CD14-positive monocyte (primary cell): ENCODE results near the gene PRR36. TPM values are rescaled to one million over a fixed set of nuclear protein-coding genes. Genes with fewer than 3 reads are reported as not detected.

Experiments
- DNase-seq, 3 donors: peaks; one replicate each; pipeline ENCODE4 v3.0.0-alpha.2; 2011 to 2022
- H2AFZ ChIP-seq: 2 replicates; pipeline ENCODE4 v1.6.0; 2012; ENCODE audit warnings: mild to moderate bottlenecking, low read depth, low read length, inconsistent platforms; ENCODE audit not compliant: insufficient read depth, poor library complexity, severe bottlenecking
- H3K27ac ChIP-seq, 2 donors: 1 replicate in 1 of 2; 2 replicates in 1 of 2; pipeline ENCODE4 v1.5.1; 2012 to 2013; ENCODE audit warnings: low read length in 2 of 2, control low read depth in 1 of 2, inconsistent platforms in 1 of 2, low read depth in 1 of 2, mild to moderate bottlenecking in 1 of 2
- H3K27me3 ChIP-seq, 2 donors: one replicate each; pipeline versions ENCODE4 v1.6.0 to v1.6.1; 2011 to 2013; ENCODE audit warnings: low read length in 2 of 2; ENCODE audit not compliant: control insufficient read depth in 2 of 2, insufficient read depth in 2 of 2
- H3K36me3 ChIP-seq, 2 donors: replicated peaks in 1 of 2; 1 replicate in 1 of 2; 2 replicates in 1 of 2; pipeline versions ENCODE4 v1.5.1 to v1.6.1; 2012 to 2013; ENCODE audit warnings: low read length in 2 of 2, control low read depth in 1 of 2, inconsistent platforms in 1 of 2, mild to moderate bottlenecking in 1 of 2; ENCODE audit not compliant: insufficient read depth in 2 of 2, control insufficient read depth in 1 of 2
- H3K4me1 ChIP-seq, 2 donors: 1 replicate in 1 of 2; 2 replicates in 1 of 2; pipeline versions ENCODE4 v1.5.1 to v1.6.1; 2012 to 2013; ENCODE audit warnings: low read length in 2 of 2, control low read depth in 1 of 2, inconsistent platforms in 1 of 2, mild to moderate bottlenecking in 1 of 2, moderate library complexity in 1 of 2; ENCODE audit not compliant: insufficient read depth in 2 of 2, control insufficient read depth in 1 of 2
- H3K4me2 ChIP-seq: replicated peaks from 2 replicates; pipeline ENCODE3; 2012; ENCODE audit warnings: low read length, moderate library complexity, mild to moderate bottlenecking; ENCODE audit not compliant: poor library complexity, severe bottlenecking; ENCODE audit errors: extremely low read depth
- H3K4me3 ChIP-seq, 3 experiments: fragments of 200-600 bp in 1 of 3; sonication (generic) in 1 of 3; replicated peaks in 1 of 3; 1 replicate in 2 of 3; 2 replicates in 1 of 3; pipeline ENCODE4 v1.5.1; 2011 to 2013; ENCODE audit warnings: low read length in 3 of 3, mild to moderate bottlenecking in 3 of 3, control low read depth in 2 of 3, low read depth in 2 of 3, inconsistent platforms in 1 of 3, moderate library complexity in 1 of 3
- H3K79me2 ChIP-seq: 2 replicates; pipeline ENCODE4 v1.6.0; 2012; ENCODE audit warnings: mild to moderate bottlenecking, control low read depth, inconsistent platforms, low read length, moderate library complexity; ENCODE audit not compliant: insufficient read depth
- H3K9ac ChIP-seq: 2 replicates; pipeline ENCODE4 v1.6.0; 2017; ENCODE audit warnings: low read length, mild to moderate bottlenecking; ENCODE audit not compliant: insufficient read depth, poor library complexity, severe bottlenecking
- H3K9me3 ChIP-seq, 2 donors: replicated peaks in 1 of 2; 1 replicate in 1 of 2; 2 replicates in 1 of 2; pipeline versions ENCODE4 v1.5.1 to v1.6.1; 2012 to 2013; ENCODE audit warnings: low read length in 2 of 2, control low read depth in 1 of 2; ENCODE audit not compliant: control insufficient read depth in 1 of 2, insufficient read depth in 1 of 2
- H4K20me1 ChIP-seq: 2 replicates; pipeline ENCODE4 v1.6.0; 2012; ENCODE audit warnings: mild to moderate bottlenecking, low read length, control low read depth, moderate library complexity; ENCODE audit not compliant: insufficient read depth
- H3K27ac Mint-ChIP-seq, 7 donors: one replicate each; pipeline ENCODE4 v1.8.0; 2020; ENCODE audit warnings: mild to moderate bottlenecking in 7 of 7, mixed read lengths in 7 of 7, moderate library complexity in 6 of 7, inconsistent platforms in 2 of 7
- H3K27me3 Mint-ChIP-seq, 3 donors: one replicate each; pipeline ENCODE4 v1.8.0; 2021 to 2022; ENCODE audit warnings: low read depth in 3 of 3, mild to moderate bottlenecking in 3 of 3, mixed read lengths in 3 of 3, moderate library complexity in 3 of 3, inconsistent platforms in 1 of 3
- H3K36me3 Mint-ChIP-seq, 2 donors: one replicate each; pipeline ENCODE4 v1.8.0; 2020; ENCODE audit warnings: mixed read lengths in 2 of 2, inconsistent platforms in 1 of 2, mild to moderate bottlenecking in 1 of 2
- H3K4me1 Mint-ChIP-seq: one replicate; pipeline ENCODE4 v1.8.0; 2020; ENCODE audit warnings: mild to moderate bottlenecking, mixed read lengths
- H3K4me3 Mint-ChIP-seq, 2 donors: one replicate each; pipeline ENCODE4 v1.8.0; 2020; ENCODE audit warnings: mild to moderate bottlenecking in 2 of 2, mixed read lengths in 2 of 2, moderate library complexity in 1 of 2
- H3K9me3 Mint-ChIP-seq, 7 donors: one replicate each; pipeline ENCODE4 v1.8.0; 2020 to 2022; ENCODE audit warnings: mixed read lengths in 7 of 7, mild to moderate bottlenecking in 6 of 7, moderate library complexity in 6 of 7, inconsistent platforms in 2 of 7
- WGBS: methylation state at CpG from one replicate; pipeline ENCODE4 v1.1.5; 2013; ENCODE audit warnings: missing lambda C conversion rate; ENCODE audit not compliant: insufficient coverage; 5-methylcytosine and 5-hydroxymethylcytosine counted together
- intact Hi-C, 2 donors: fragments of 100-400 bp; cut with micrococcal nuclease; formaldehyde crosslinking; loops; one replicate each; pipeline versions ENCODE4 v1.15.0 to v1.15.1; 2023
- polyA plus RNA-seq, 3 donors: library from polyadenylated mRNA; depleted of rRNA in 1 of 3; unstranded in 2 of 3; stranded (reverse) in 1 of 3; fragments of 300-500 nt in 2 of 3; fragments of >200 nt in 1 of 3; fragmentation: Illumina TruSeq in 2 of 3; gene quantifications; 1 replicate in 2 of 3; 2 replicates in 1 of 3; pipeline ENCODE4 v1.2.3, GENCODE V29; 2012 to 2021
- TF ChIP-seq, protein P1 (sequence below): fragments of 200-600 bp; IDR thresholded peaks from one replicate; pipeline ENCODE4 v1.8.0; 2022; ENCODE audit warnings: antibody characterized with exemption, mild to moderate bottlenecking

Gene PRR36
- polyA plus RNA-seq, 3 donors, result not detected

DNA sequence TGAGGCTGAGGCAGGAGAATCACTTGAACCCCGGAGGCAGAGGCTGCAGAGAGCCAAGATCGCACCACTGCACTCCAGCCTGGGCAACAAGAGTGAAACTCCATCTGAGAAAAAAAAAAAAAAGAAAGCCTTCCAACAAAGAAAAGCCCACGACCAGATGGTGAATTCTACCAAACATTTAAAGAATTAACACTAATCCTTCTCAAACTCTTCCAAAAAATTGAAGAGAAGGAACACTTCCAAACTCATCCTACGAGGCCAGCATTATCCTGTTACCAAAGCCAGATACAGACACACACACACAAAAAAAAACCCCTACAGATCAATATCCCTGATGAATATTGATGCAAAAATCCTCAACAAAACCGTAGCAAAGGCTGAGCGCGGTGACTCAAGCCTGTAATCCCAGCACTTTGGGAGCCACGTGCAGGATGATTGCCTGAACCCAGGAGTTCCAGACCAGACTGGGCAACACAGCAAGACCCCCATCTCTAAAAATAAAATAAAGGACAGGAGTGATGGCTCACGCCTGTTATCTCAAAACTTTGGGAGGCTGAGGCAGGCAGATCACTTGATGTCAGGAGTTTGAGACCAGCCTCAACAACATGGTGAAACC, 50.4 kb downstream of the PRR36 start:
- no peaks in the 10 kb centered on the region for H3K36me3 ChIP-seq
- no peak overlapping the region for H2AFZ ChIP-seq
- peaks cover 31 to 49% (median 34%) of the 10 kb centered on the region in 3 donors for H3K27me3 Mint-ChIP-seq
- no peak overlapping the region for H3K4me3 ChIP-seq
- no peaks in the 10 kb centered on the region for H4K20me1 ChIP-seq
- peaks cover 2% of the 10 kb centered on the region for H3K4me1 Mint-ChIP-seq
- H3K27ac ChIP-seq, result no peak overlapping the region
- H3K4me3 Mint-ChIP-seq, result no peak overlapping the region
- DNase-seq, result no peak
- no peaks in the 10 kb centered on the region for H3K79me2 ChIP-seq
- no peak overlapping the region for H3K4me2 ChIP-seq
- peaks cover 0 to 9% (median 1%) of the 10 kb centered on the region in 7 donors for H3K9me3 Mint-ChIP-seq
- no peaks in the 10 kb centered on the region for H3K36me3 Mint-ChIP-seq
- H3K27ac Mint-ChIP-seq, result no peak overlapping the region
- peaks cover 2 to 5% of the 10 kb centered on the region in 2 donors for H3K9me3 ChIP-seq
- H3K9ac ChIP-seq, result no peak overlapping the region
- TF ChIP-seq, protein P1, sequence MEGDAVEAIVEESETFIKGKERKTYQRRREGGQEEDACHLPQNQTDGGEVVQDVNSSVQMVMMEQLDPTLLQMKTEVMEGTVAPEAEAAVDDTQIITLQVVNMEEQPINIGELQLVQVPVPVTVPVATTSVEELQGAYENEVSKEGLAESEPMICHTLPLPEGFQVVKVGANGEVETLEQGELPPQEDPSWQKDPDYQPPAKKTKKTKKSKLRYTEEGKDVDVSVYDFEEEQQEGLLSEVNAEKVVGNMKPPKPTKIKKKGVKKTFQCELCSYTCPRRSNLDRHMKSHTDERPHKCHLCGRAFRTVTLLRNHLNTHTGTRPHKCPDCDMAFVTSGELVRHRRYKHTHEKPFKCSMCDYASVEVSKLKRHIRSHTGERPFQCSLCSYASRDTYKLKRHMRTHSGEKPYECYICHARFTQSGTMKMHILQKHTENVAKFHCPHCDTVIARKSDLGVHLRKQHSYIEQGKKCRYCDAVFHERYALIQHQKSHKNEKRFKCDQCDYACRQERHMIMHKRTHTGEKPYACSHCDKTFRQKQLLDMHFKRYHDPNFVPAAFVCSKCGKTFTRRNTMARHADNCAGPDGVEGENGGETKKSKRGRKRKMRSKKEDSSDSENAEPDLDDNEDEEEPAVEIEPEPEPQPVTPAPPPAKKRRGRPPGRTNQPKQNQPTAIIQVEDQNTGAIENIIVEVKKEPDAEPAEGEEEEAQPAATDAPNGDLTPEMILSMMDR, result no peak
- intact Hi-C loops, result no loop called here
- 100% methylated on average over 1 of the region's 9 CpGs for WGBS
- H3K4me1 ChIP-seq, result peaks cover 2 to 3% of the 10 kb centered on the region in 2 donors
- H3K27me3 ChIP-seq, result peaks cover 0 to 13% of the 10 kb centered on the region in 2 donors

DNA sequence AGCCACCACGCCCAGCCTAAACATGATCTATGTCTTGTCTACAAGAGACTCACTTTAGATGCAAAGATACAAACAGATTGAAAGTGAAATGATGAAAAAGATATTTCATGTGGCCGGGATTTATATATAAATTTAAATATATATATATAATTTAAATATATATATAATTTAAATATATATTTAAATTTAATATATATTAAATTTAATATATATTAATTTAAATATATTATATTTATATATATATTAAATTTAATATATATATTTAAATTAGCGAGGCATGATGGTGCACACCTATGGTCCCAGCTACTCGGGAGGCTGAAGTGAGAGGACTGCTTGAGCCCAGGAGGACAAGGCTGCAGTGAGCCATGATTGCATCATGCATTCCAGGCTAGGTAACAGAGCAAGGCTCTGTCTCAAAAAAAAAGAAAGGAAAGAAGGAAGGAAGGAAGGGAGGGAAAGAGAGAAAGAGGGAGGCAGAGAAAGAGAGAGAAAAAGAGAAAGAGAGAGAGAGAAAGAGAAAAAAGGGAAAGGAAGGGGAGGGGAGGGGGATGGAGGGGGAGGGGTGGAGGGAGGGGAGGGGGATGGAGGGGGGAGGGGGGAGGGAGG, 51.2 kb downstream of the PRR36 start:
- Mint-ChIP-seq H3K27me3 (peaks cover 31 to 49% (median 32%) of the 10 kb centered on the region in 3 donors), H3K4me3 (peak overlapping the region in 1 of 2 donors; percentile 67), H3K27ac (no peak overlapping the region), H3K9me3 (peaks cover 0 to 15% (median 3%) of the 10 kb centered on the region in 7 donors), H3K4me1 (peaks cover 2% of the 10 kb centered on the region), H3K36me3 (no peaks in the 10 kb centered on the region)
- Histone ChIP-seq H3K4me3 (no peak overlapping the region), H3K79me2 (no peaks in the 10 kb centered on the region), H4K20me1 (no peaks in the 10 kb centered on the region), H3K36me3 (no peaks in the 10 kb centered on the region), H3K27me3 (peaks cover 0 to 13% of the 10 kb centered on the region in 2 donors), H3K4me2 (no peak overlapping the region), H3K4me1 (no peaks in the 10 kb centered on the region), H3K27ac (no peak overlapping the region), H2AFZ (no peak overlapping the region), H3K9me3 (peaks cover 8 to 10% of the 10 kb centered on the region in 2 donors), H3K9ac (no peak overlapping the region)
- intact Hi-C loops, result no loop called here
- WGBS, result 100% methylated on average over 1 of the region's 4 CpGs
- DNase-seq, result no peak
- TF ChIP-seq, protein P1, result no peak
